ENCODE data around the gene HS1BP3. TPM values are rescaled to one million over a fixed set of nuclear protein-coding genes. Genes with fewer than 3 reads are reported as not detected.

Gene HS1BP3
- total and polyA plus RNA-seq, 9 of the 15 experiments (the other 6 are each of a cell fraction or from before 2014, with no cell fraction given) = 0.41 to 8.3 (median 5.9) TPM

- peak; percentile 81 for TF ChIP-seq ZBTB33 (CRISPR knock-in tag; IDR thresholded peaks at IDR 0.05)
- TF ChIP-seq HMGXB4 (CRISPR knock-in tag; IDR thresholded peaks at IDR 0.05) = no peak
- no peak for TF ChIP-seq GTF2B (IDR thresholded peaks at IDR 0.05; ENCODE audit: extremely low read depth, insufficient read length)
- no peak for TF ChIP-seq SMC3 (conservative IDR thresholded peaks at IDR 0.05; ENCODE audit: insufficient read depth, low read depth, low read length)
- peak; percentile 22; the same call in 1 of the 2 replicates for TF ChIP-seq EGR1 (conservative IDR thresholded peaks at IDR 0.05)
- TF ChIP-seq SRSF3 (IDR thresholded peaks at IDR 0.05; ENCODE audit: insufficient read depth, low read length) = no peak
- TF ChIP-seq ZNF384 (IDR thresholded peaks at IDR 0.05; ENCODE audit: low read depth, low read length) = no peak
- TF ChIP-seq ATF1 (CRISPR knock-in tag; IDR thresholded peaks at IDR 0.05) = no peak
- TF ChIP-seq ATF1 (tag; IDR thresholded peaks at IDR 0.05) = no peak
These were observed 15.6 kb upstream of the HS1BP3 start, which contains the start of gene GDF7 (continued) for GRCh38 chr2:20666304-20667150.
